GM19395 (cell line): ENCODE data around the gene MECR.

Experiments
- ATAC-seq: cut with Tn5 transposase; IDR thresholded peaks from one replicate; pipeline ENCODE4 v1.9.1; 2021; ENCODE audit warnings: mild to moderate bottlenecking, moderate library complexity; ENCODE audit not compliant: unreplicated experiment

Gene MECR

DNA sequence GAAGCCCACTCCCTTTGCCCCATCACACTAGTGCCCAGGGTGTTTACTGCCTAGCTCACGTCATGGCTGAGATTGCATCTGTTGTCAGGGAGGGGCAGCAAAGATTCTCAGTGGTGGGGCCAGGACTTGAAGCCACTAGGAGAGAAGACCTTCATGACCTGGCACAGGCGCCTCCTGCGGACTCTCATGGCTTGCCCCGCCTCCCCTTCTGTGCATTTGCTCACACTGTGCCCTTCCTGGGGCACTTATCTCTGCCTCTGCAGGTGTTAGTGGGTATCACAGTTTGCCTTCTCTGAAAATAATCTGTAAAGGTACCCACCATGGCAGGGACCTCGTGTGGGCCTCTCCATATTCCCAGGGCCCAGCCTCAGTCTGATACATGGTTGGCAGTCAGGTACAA lies 25.7 kb upstream of the MECR start:
- no peak for ATAC-seq

DNA sequence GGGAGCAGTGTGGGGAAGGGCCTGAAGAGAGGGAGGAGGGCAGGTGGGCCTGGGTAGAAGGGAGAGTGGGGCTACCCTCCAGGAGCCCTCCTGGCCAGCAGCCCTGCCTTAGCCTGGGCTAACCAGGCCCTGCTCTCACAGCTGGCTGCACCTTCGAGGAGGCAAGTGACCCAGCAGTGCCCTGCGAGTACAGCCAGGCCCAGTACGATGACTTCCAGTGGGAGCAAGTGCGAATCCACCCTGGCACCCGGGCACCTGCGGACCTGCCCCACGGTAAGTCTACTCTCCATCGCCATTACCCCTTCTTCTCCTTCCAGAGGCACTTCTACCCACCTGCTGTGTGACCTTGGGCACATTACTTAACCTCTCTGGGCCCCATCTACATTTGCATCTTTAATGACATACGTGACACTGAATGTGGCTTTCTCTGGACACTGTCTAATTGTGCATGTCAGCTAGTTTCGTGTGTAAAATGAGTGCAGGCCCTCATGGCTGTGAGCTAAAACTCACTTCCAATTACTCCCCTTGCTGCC lies 24.5 kb upstream of the MECR start:
- ATAC-seq, result no peak

DNA sequence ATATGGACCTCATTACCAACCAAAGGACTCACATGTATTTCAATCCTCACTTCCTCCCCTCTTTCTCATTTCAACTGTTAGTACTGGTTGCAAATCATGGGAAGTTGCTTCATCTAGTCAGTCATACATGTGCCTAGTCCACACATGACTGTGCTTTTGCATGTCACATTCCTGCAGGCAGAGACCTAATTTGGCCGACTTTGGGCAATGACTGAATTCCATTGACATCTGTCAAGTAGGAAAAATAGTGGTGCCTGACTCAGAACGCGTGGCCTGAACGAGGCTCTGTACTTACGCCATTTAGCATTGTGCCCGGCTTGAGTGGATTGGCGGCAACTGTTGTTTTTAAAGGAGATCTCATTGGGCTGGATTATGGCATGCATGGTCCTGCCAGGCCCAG lies 23.6 kb upstream of the MECR start:
- no peak for ATAC-seq

DNA sequence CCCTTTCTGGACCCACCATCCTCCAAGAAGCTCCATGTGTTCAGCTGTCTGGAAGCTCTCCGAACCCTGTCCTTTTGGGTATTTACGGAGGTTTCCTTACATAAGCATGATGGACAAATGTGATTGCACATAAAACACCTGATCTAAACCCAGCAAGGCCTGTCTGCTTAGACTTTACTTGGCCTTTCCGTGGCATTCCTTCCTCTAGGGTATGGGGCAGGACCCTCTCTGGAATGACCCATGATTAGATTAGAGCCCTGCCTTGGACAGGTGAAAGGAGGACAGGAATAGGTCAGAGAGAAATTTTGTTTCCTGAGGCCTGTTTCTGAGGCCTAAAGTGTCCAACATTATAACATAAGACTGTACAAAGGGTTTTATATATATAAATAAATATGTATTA lies 22.4 kb upstream of the MECR start:
- no peak for ATAC-seq

DNA sequence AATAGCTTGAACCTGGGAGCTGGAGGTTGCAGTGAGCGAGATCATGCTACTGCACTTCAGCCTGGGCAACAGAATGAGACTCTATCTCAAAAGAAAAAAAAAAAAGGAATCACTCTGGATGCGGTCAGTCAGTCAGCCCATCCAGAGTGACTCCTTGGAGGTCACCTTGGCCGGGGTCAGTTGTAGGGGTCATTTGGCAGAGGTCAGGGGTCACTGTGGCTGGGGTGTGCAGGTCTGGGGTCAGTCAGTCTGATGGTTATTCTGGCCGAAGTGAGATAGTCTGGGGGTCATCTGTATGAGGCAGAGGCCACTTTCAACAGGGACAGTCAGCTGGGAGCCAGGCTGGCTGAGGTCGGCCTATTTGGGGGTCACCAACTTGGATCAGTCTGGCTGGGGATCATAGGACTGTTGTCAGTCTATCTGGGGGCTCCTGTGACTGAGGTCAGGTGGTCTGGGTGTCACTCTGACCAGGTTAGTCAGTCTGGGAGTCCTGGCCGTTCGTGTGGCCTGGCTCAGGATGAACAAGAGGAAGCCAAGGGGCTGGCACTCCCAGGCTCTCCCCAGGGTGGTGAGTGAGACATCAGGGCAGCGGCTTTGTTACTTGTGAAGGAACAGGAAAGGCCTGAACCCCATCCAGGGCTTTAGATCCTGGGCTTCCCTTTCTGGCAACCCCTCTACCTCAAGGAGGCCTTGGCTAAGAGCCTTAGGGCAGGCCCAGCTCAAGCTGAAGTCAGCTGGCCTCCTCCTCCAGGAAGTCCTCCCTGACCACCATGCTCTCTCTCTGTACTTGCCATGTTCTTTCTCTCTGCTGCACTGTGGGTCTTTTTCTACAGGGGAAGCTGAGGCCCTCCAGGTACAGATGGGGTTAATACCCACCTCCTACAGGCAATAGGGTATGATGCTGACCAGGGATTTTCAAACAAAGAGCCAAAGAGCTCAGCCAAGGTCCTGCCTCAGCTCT lies 20.7 kb upstream of the MECR start:
- ATAC-seq, result no peak

DNA sequence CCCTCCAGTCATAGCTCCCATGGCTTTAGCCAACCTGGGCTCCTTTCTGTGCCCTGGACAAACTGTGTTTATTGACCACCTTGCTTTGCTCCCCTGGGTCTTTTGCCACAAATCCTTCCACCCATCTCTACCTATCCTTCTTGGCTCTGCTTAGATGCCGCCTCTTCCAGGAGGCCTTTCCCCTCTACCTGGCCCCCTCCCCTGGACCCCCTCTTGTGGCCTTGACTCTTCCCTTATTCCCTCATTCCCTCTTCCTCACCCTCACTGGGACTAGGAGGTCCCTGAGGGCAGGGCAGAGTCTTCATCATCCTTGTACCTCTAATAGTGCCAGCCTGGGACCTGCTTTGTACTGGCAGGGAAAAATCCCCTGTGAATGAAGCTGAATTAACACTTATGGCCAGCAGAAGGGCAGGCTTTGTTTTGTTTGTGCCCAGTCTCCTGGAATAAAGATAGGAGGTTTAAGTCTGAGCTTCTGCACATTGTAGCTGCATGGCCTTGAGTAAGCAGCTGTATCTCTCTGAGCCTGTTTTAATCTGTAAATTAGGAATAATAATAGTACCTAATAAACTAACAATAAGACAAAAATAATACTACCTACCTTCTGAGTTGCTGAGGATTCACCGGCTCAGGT lies 19.3 kb upstream of the MECR start:
- ATAC-seq, result no peak

DNA sequence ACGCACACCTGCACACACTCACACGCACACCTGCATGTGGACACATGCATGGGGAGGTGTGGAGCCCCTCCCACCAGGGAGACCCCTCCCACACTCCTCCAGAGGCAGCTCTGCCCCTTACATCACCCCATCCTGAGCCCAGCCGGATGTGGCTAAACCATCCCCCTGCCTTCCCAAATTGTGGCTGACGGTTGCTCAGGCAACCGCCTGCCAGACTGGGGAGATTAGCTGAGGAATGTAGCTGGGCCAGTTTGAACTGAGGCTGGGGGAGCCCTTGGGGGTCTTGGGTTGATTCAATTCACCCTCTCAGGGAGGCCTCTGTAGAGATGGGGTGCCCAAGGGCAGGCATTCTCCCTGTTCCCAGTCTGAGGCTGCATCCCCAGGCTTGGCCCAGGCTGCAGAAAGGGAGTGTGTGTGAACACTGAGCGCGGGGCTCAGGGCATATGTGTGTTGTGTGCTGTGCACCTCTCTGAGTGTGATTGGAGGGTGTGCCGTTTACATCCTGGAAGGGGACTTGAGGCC lies 18.5 kb upstream of the MECR start:
- no peak for ATAC-seq

DNA sequence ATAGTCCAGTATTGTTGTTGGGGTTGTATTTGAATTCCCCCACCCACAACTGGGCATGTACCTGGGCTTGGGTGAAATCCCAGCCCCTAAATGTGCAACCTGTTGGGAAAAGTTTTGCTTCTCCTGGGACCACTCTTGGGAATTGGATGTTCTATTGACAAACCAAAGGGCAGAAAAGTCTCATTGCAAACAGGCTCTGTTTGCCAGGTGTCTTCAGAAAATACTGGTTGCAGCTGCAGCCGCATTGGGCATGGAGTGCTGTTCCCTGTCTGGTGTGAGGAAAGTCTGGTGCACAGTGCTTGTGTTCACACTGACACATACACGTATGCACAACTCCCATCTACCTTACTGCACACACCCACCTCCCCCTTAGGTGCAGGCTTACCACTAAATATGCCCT lies 17.7 kb upstream of the MECR start:
- ATAC-seq, result no peak

DNA sequence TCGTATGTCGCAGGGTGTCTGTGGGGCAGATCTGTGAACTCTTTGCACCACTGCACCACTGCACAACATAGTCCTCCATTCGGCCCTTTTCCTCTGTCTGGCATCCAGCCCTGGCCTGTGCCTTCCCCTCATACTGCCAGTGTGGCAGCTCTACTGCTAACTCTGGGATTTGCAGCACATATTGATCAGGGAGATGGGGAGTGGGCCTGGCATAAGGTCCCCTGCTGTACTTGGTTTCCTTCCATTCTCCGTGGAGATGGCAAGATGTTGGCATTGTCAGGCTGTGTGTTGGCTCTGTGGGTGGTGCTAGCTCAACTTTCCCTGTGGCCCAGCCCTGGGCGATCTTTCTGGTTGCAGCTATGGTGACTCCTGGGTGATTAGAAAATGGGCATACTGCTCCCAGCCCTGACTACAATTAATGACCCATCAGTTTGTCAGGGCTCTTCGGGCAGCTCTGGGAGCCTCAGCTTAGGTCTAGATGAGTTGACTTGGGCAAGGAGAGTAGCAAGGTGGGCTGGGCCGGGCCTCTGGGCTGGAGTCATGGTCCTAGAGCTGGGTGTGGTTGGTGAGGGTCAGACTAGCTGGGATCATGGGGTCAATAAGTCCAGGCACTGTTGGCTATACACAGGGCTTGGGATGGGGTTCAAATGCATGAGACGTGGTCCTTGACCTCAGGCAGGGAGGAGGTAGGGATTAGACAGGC lies 17.0 kb upstream of the MECR start:
- ATAC-seq, result no peak

DNA sequence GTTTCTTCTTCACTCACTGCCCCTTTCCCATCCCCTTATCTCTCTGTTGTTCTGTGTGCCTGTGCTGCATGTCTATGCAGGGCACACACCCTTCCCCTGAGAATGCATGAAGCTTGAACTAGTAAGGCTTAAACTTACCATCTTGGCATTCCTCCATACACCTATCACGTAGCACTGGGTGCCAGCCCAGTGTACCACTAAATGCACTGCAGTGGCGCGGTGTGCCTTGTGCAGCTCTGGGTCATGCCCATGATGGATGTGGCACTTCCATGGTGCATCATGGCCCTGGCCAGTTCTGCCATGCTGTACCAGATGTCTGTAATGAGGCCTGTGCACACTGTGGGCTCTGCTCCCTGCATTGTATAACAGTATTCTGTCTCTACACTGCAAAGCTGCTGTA lies 16.3 kb upstream of the MECR start:
- no peak for ATAC-seq

DNA sequence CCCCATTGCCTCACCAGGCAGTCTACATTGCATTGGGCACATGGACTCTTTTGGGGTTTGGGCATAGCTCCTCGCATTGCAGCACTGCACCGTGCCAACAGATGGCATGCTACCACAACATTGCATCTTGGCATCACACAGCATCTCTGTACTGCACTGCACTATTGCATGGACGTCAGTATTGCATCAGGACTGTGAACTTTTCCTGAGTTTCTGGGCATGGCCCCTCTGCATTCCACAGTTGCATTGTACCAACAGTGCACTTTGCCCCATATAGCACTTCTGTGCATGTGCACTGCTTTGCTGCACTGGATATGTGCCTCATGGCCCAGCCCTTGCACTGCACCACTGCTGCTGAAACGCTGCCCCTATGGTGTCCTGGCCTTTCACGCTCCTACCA lies 15.1 kb upstream of the MECR start:
- no peak for ATAC-seq

DNA sequence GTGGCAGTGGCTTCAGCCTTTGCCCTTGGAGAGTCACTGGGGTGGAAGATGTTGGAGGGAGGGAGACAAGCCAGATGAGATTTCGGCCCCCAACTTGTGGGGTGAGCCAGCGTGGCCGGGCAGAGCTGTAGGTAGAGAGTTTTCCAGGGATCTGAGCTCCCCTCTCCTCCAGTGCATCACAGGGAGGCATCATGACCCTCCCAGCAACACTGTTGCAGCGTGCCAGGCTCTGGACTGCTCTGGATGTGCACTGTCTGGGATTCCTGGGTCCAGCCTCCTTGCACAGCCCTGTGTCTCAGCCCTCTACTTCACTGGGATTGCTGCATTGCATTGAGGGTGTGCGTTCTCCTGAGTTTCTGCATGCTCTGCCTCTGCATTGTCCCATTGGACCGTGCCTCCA lies 14.5 kb upstream of the MECR start:
- no peak for ATAC-seq

DNA sequence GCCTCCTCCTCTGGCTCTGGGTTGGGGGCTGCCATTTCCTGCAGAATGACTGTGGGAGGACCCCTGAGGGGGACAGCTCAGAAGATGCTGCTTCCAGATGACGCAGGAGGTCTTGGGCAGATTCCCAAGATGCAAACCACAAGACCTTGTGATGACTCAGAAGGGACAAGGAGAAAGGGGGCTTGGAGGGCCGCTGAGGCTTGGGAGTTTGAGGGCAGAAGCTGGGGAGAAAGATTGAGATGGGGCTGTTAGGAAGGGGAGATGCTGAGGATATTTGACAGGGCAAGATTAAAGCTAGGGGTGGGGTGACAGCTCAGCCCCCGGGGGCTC lies 13.1 kb upstream of the MECR start:
- ATAC-seq, result no peak

DNA sequence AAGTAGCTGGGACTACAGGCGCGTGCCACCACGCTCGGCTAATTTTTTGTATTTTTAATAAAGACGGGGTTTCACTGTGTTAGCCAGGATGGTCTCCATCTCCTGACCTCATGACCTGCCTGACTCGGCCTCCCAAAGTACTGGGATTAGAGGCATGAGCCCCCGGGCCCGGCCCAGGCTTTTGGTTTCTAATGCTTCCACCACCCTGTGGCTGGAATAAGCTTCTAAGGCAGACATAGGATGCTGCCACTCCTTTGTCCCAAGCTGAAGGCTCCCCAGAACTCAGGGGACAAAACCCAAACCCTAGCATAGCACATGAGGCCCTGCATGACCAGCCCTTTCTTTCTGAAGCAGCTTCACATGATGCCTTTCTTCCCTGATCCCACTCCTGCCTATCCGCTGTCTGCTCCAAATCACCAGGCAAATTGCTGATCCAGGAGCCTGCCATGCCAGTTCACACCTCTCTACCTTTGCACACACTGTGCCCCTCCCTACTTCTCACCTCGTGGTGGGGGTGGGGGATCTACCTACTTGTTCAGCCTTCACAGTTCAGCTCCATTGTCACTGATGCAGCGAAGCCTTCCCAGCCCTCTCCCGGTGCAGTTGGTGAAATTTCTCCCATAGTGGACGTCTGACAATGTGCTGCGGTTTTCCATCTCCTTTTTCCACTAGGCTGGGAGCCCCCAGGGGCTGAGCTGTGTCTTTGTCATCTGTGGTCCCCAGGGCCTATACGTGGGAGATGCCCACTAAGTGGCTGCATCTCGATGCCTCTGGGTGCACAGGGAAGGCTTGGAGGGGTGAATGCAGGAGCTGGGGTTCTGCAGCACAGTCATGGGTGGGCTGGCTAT lies 12.5 kb upstream of the MECR start:
- ATAC-seq, result no peak

DNA sequence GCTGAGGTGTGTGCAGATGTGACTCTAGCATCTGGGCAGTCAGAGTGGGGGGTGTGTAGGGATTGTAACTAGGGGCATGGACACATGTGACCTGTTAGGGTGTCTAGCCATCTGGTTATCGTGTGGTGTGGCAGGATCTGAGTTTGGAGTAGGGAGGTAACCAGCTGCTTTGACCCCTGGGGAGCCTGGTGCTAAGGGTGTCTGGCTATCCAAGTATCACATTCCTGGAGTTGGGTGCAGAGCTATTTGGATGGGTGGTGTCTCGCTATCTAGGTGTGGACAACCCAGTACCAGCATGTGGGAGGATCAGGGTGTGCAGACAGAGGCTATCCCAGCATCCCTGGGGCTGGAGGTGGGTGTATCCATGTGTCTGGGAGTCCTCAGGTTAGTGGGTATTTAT lies 10.3 kb upstream of the MECR start:
- no peak for ATAC-seq

DNA sequence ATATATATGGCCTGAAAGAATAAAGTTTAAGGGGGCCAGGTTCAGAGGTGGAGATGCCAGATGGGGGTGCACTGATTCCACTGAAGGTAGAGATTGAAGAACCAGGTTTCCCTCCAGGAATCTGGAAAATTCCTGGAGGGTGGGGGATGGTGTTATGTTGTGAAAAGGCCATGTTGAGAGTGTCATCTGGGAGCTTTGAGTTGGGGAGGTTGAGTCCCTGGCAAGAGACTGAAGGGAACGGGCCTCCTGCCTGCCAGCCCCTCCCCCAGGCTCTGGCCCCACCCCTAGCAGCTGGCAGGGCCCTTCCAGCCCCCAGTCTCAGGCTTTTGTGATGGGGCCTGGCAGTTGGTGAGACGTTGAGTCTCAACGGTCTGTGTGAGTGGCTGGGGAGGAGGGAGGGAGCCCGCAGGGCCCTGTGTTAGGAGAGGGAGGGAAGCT lies 9.7 kb upstream of the MECR start:
- no peak for ATAC-seq

DNA sequence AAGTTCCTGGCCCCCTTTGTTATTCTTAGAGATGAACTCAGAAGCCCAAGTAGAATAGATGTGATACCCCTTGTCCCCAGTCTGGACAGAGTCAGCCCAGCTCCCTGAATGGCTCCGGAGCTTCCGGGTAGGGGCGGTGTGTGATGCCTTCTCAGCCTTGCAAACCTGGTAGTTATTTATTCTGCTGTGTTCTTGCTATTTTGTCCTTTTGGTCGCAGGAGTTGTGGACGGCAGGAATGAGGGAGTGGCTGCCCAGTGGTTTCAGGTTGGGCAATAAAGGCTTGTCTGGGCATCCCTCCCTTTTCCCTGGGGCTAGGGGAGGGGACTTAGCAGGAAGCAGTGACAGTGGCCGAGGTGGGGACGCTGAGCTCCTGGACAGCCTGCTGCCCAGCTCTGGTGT lies 8.4 kb upstream of the MECR start:
- no peak for ATAC-seq

DNA sequence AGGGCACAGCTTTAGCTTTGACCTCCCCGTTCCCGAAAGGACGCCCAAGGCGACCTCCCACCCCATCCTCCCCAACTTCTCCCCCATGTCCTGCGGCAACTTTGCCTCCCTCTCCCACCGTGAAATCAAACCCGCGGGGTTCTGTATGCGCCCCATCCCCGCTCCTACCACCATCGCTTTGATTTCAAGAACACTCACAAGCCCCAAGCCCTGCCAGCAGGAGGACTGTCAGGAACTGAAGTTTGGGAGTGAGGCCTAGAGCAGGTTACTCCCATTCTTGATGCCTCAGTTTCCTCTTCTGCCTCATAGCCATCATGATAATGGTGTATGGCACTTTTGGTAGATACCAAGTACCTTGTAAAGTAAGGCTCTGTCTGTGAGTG lies 7.9 kb upstream of the MECR start:
- ATAC-seq, result no peak

DNA sequence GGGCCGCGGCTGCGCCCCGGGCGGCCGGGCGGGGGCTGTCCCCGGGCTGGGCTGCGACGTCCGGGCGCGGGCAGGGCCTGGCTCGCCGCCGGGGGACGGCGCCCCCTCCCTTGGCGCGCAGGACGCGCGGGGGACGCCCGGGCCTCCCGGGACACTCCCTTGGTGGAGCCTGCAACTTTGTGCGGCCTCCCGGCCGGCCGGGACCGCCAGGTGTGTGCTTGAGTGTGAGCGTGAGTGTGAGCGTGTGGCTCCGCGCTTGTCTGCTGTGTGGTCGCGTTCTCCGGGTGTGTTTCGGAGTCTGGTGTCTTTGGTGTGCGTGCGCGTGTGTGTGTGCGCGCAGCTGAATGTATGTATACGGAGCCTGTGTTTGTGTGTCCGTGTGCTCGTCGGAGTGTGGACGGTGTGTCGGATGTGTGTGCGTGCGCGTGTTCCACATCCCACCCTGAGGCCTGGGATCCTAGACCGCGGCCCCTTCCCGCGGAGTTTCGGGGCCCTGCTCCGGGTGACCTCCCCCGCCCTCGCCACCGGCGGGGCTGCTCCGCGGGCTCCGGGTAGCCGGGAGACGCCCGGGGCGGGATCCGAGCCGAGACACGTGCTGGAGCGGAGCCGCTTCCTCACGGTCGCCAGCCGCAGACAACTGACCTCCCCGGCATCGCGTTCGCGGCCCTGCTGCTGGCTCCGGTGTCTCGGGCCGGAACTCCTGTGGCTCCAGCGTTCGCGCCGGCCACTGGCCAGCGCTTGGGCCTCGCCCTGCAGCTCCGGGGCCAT lies 7.3 kb upstream of the MECR start:
- ATAC-seq, result no peak
